BLaER1 (cell line): ENCODE results near the gene SH2D4B.

Source experiments
- H3K27ac ChIP-seq: shearing (Covaris generic); formaldehyde crosslinking; 2 replicates; pipeline ENCODE4 v1.8.1; 2022
- H3K27me3 ChIP-seq: shearing (Covaris generic); formaldehyde crosslinking; 2 replicates; pipeline ENCODE4 v1.8.1; 2022
- H3K36me3 ChIP-seq: shearing (Covaris generic); formaldehyde crosslinking; 2 replicates; pipeline ENCODE4 v1.8.1; 2022
- H3K4me1 ChIP-seq: shearing (Covaris generic); formaldehyde crosslinking; 2 replicates; pipeline ENCODE4 v1.8.1; 2022
- H3K4me2 ChIP-seq: shearing (Covaris generic); formaldehyde crosslinking; 2 replicates; pipeline ENCODE4 v1.8.1; 2022
- H3K4me3 ChIP-seq: shearing (Covaris generic); formaldehyde crosslinking; 2 replicates; pipeline ENCODE4 v1.8.1; 2022
- H3K9ac ChIP-seq: shearing (Covaris generic); formaldehyde crosslinking; 2 replicates; pipeline ENCODE4 v1.8.1; 2022
- H3K9me3 ChIP-seq: shearing (Covaris generic); formaldehyde crosslinking; 2 replicates; pipeline ENCODE4 v1.8.1; 2022
- H4K20me1 ChIP-seq: shearing (Covaris generic); formaldehyde crosslinking; 2 replicates; pipeline ENCODE4 v1.8.1; 2022
- Cebpa-rat ChIP-seq: shearing (Covaris generic); IDR thresholded peaks from 2 replicates; pipeline ENCODE4 v1.8.1; 2022

The SH2D4B gene

DNA sequence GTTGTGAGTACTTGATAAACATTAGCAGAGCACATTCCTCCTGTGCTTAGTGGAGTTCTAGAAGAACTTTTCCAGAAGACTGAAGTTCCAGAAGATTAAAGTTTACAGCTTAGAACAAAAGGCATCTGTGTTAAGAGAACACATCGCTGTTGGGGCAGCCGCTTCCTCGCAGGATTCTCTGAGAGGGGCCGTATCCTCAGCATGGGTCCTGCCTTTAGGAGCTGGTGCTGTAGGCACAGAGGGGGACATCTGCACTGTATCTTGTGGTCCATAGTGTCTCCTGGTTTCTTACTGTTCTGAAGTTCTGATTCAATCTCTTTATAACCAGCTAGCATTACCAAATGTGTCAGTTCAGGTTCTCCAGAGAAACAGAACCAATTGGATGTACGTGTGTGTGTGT is 16.3 kb downstream of the SH2D4B start:
- Histone ChIP-seq H3K9ac (no peak overlapping the region), H3K27ac (no peak overlapping the region; the same call in 1 of the 2 replicates), H4K20me1 (no peaks in the 10 kb centered on the region), H3K4me3 (no peak overlapping the region), H3K27me3 (no peaks in the 10 kb centered on the region), H3K4me1 (peaks cover 39% of the 10 kb centered on the region), H3K9me3 (peaks cover 15% of the 10 kb centered on the region), H3K36me3 (peaks cover 40% of the 10 kb centered on the region), H3K4me2 (no peak overlapping the region)
- TF ChIP-seq Cebpa-rat, result no peak

DNA sequence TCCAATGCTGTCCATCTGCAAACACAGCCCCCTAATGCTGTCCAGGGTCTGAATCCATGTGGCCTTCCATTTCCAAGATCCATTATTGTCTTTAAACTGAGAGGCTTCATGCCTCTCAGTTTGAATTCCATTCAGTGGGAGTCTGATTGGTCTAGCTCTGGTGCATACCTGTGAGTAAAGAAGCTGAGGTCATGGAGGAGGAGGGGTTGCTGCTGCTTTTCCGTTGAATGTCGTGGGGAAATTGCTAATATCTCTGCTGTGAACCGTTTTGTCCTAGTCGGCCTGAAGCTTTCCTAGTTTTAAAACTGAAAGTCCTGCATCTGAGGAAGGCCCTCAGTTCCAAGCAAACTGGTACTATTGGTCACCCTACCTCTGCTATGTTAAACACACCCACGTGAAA is 17.7 kb downstream of the SH2D4B start:
- H3K4me1 ChIP-seq, result peaks cover 25% of the 10 kb centered on the region
- peaks cover 15% of the 10 kb centered on the region for H3K9me3 ChIP-seq
- H3K27me3 ChIP-seq, result no peaks in the 10 kb centered on the region
- no peak overlapping the region for H3K9ac ChIP-seq
- peaks cover 40% of the 10 kb centered on the region for H3K36me3 ChIP-seq
- TF ChIP-seq Cebpa-rat, result no peak
- no peak overlapping the region for H3K4me3 ChIP-seq
- H4K20me1 ChIP-seq, result no peaks in the 10 kb centered on the region
- no peak overlapping the region for H3K27ac ChIP-seq
- no peak overlapping the region for H3K4me2 ChIP-seq

DNA sequence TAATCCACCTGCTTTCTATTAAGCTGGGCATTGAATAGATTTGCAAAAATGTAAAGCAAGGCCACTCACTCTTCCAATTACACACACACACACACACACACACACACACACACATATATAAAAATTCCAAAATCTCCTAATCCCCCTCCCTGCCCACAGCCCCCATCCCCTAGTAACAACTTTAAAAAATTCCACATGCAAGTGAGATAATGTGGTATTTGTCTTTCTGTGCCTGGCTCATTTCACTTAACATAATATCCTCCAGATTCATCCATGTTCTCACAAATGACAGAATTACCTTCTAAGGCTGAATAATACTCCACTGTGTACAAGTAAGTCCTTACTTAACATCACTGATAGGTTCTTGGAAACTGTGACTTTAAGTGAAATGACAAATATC is 24.2 kb downstream of the SH2D4B start:
- no peak for TF ChIP-seq Cebpa-rat
- Histone ChIP-seq H3K4me1 (peaks cover 8% of the 10 kb centered on the region), H3K27ac (no peak overlapping the region), H3K4me2 (no peak overlapping the region), H3K27me3 (no peaks in the 10 kb centered on the region), H3K36me3 (peaks cover 17% of the 10 kb centered on the region), H3K4me3 (no peak overlapping the region), H3K9ac (no peak overlapping the region), H3K9me3 (peaks cover 3% of the 10 kb centered on the region; the same call in 1 of the 2 replicates), H4K20me1 (peaks cover under 1% of the 10 kb centered on the region; the same call in 1 of the 2 replicates)

DNA sequence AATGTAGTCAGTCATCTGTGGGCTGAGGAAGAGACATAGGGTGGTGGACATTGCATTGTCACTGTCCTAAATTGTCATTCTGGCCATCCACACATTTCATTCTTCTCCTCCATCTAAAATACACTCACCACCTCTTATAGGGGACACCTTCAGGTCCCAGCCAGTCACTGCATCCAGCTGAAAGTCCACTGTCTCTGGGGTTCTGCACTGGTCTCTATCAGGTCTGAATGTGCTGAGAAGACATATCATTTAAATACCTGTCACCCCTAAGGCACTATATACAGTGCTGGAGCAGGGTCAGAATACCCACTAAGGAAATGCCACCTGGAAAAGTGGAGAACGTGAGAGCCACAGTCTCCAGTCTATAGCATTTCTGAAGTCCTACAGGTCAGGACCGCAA is 29.6 kb downstream of the SH2D4B start:
- Histone ChIP-seq H3K9ac (no peak overlapping the region), H3K4me1 (peaks cover 31% of the 10 kb centered on the region), H3K9me3 (peaks cover 8% of the 10 kb centered on the region; the same call in 1 of the 2 replicates), H4K20me1 (peaks cover 21% of the 10 kb centered on the region), H3K27ac (no peak overlapping the region), H3K36me3 (peaks cover 46% of the 10 kb centered on the region), H3K4me2 (peak overlapping the region; percentile 49; the same call in 1 of the 2 replicates), H3K27me3 (no peaks in the 10 kb centered on the region), H3K4me3 (no peak overlapping the region)
- TF ChIP-seq Cebpa-rat, result no peak

DNA sequence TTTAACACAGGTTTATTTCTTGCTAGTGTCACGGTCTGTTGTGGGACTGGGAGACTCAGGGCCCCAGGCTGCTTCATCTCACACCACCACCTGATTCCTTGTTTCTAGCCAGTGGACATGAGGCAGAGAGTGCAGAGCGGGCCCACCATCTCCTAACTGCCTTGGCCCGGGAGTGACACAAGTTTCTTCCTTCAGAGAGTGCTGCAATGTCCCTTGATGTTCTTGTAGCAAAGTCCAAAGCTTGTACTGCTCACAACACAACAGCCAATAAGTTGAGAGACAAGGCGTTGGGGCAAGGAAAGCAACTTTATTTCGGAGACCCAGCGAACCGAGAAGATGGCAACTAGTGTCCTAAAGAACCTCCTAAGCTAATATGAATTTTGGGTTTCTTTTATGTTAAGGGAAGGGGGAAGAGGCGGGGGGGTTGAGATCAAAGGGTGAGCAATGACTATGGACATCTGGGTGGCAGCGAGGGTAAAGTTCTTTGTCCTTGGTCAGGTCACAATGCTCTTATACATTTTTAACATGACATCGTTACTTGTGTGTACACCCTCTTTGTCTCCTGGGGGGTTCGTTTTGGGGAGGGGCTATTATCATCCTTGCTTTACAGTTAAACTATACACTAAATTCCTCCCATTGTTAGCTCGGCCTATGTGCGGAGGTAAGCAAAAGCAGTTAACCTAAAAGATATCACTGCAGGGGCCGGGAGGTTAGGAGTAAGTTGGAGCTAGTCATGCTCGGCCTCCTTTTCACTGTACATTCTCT is 31.6 kb downstream of the SH2D4B start:
- H3K27ac ChIP-seq, result no peak overlapping the region
- no peak overlapping the region for H3K4me3 ChIP-seq
- no peak for TF ChIP-seq Cebpa-rat
- H3K9ac ChIP-seq, result no peak overlapping the region
- H3K36me3 ChIP-seq, result peaks cover 60% of the 10 kb centered on the region
- H3K9me3 ChIP-seq, result peaks cover 5% of the 10 kb centered on the region; the same call in 1 of the 2 replicates
- no peak overlapping the region for H3K4me2 ChIP-seq
- H3K27me3 ChIP-seq, result no peaks in the 10 kb centered on the region
- peaks cover 31% of the 10 kb centered on the region for H3K4me1 ChIP-seq
- peaks cover 21% of the 10 kb centered on the region for H4K20me1 ChIP-seq

DNA sequence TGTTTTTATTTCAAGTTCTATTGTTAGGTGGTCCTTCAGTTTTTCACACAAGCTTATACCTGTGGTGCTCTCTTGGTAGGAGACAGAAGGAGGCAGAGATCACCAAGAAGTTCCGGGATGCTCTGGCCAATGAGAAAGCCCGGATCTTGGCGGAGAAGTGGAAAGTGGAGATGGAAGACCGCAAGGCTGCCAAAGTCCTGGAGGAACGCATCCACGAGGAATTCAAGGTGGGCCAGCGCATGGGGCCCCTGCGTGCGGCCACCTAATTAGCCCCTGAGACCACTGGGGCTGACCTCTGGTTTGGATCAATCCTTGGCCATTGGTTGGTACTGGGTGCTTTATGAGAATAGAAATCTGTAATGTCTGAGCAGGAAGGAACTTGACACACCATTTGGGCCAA is 33.6 kb downstream of the SH2D4B start:
- Histone ChIP-seq H3K4me1 (peaks cover 31% of the 10 kb centered on the region), H4K20me1 (peaks cover 21% of the 10 kb centered on the region), H3K4me3 (no peak overlapping the region), H3K36me3 (peaks cover 66% of the 10 kb centered on the region), H3K4me2 (no peak overlapping the region), H3K27me3 (no peaks in the 10 kb centered on the region), H3K27ac (no peak overlapping the region), H3K9ac (no peak overlapping the region), H3K9me3 (peaks cover 15% of the 10 kb centered on the region)
- TF ChIP-seq Cebpa-rat, result no peak

DNA sequence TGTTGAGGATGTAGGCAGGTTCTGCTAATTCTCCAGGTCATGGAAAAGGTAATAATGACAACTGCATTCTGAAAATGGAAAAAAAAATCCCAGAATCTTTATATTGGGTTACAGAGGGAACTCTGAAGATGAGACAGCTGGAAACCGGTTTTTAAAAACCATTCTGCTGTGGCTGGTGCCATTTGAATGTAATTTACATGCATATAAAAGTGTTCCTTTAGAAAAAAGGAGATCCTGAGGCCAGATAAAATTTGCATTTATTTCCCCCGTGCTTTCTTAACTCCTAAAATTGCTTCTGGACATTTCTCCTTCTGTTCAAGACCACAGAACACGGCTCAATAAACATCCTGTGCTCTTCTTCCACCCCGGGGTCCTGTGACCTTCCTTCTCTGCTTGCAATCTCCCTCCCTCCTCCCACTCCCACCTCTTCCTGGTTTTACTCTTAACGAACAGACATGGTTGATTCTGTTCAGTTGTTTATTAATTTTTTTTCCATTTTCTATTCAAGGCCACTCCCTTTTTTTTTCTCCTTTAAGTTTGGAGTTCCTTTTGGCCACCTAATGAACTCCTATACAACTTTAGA is 41.6 kb downstream of the SH2D4B start:
- Histone ChIP-seq H3K27ac (peak overlapping the region; percentile 25; the same call in 1 of the 2 replicates), H3K4me3 (no peak overlapping the region), H3K4me2 (peak overlapping the region; percentile 57), H4K20me1 (no peaks in the 10 kb centered on the region), H3K27me3 (no peaks in the 10 kb centered on the region), H3K9me3 (peaks cover 24% of the 10 kb centered on the region), H3K4me1 (peaks cover 59% of the 10 kb centered on the region), H3K9ac (no peak overlapping the region), H3K36me3 (peaks cover 77% of the 10 kb centered on the region)
- TF ChIP-seq Cebpa-rat, result no peak

DNA sequence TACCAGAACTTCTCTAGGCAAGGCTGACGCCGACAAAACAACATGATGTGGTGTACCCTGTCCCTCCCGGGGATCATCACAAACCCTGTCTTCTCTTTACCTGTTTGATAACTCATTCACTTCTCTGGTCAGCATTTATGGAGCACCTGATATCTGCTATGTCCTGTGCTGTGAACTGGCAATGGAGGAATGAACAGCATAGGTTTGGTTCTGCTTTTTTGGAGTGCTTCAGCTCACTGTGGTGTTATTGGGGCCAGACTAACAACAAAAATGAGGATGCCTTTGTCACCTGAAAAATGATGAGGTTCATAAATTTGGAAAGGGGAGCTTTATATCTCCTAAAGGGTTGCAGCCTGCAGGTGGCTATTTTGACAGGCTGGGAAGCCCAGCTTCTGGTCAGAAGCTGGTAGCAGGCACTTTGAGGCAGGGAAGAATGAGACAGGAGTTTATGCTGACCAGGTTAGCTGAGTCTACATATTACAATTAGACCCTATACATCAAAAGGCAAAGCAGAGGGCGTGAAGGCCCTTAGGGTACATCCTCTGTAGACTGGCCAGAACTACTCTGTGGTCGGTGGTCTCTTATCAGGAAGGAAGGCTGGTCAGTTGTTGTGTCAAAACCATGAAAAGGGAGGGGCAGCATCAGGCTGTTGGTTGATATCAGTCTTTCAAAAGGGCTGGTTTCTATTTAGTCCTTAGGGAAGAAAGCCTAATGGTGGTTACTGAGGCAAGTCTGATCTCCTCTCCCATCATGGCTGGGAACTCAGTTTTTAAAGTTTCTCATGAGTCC is 42.3 kb downstream of the SH2D4B start:
- H3K4me2 ChIP-seq, result peak overlapping the region; percentile 57
- peaks cover 24% of the 10 kb centered on the region for H3K9me3 ChIP-seq
- peaks cover 74% of the 10 kb centered on the region for H3K36me3 ChIP-seq
- H3K4me3 ChIP-seq, result no peak overlapping the region
- no peak for TF ChIP-seq Cebpa-rat
- no peaks in the 10 kb centered on the region for H4K20me1 ChIP-seq
- H3K27me3 ChIP-seq, result no peaks in the 10 kb centered on the region
- peaks cover 59% of the 10 kb centered on the region for H3K4me1 ChIP-seq
- H3K9ac ChIP-seq, result peak overlapping the region; percentile 13; the same call in 1 of the 2 replicates
- peak overlapping the region; percentile 25 for H3K27ac ChIP-seq

DNA sequence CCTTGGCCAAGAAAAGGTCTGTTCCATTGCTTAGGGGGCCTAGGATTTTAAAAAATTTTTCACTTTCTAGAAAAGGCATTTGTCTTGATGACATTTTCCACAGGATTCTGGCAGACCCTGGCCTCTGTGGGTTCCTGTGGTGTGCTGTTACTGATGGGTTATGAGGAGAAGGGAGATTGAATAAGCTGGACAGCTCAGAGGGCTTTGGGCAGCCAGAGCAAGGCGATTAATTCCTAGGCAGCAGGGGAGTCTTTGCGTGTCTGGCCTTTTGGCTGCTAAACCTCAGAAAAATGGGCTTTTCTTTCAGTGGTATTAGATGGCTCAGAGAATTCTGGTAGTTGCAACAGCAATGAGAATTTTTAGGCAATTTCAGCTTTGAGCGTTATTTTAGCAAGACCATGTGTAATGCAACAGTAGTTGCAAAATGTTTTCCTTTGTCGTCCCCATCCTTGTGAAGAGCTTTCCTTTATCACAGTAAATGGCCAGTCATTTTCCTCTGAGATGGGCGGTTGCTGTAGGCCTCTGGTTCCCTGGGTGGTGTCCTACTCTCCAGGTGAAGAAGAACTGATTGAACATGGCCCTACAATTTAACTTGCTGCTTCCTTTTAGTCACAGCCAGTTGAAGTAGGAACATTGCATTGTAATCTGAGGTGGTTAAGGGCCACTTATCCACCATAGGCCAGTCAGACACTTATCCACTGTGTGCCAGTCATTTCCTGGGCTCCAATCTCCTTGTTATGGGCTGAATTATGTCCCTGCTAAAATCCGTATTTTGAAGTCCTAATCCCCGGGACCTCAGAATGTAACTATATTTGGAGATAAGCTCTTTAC is 43.2 kb downstream of the SH2D4B start:
- Histone ChIP-seq H3K9ac (peak overlapping the region; percentile 13; the same call in 1 of the 2 replicates), H3K27ac (peak overlapping the region; percentile 25), H3K27me3 (no peaks in the 10 kb centered on the region), H3K4me1 (peaks cover 59% of the 10 kb centered on the region), H3K4me3 (no peak overlapping the region), H4K20me1 (no peaks in the 10 kb centered on the region), H3K36me3 (peaks cover 74% of the 10 kb centered on the region), H3K9me3 (peaks cover 25% of the 10 kb centered on the region), H3K4me2 (peak overlapping the region; percentile 57)
- no peak for TF ChIP-seq Cebpa-rat
